Measurements from ENCODE around the gene ZNF682. TPM values are rescaled to one million over a fixed set of nuclear protein-coding genes. Genes with fewer than 3 reads are reported as not detected.

Gene ZNF682
- total and polyA plus RNA-seq, 2 of the 13 experiments (the other 11 are each of a cell fraction or from before 2014, with no cell fraction given), result 2.0 to 7.2 TPM

DNA sequence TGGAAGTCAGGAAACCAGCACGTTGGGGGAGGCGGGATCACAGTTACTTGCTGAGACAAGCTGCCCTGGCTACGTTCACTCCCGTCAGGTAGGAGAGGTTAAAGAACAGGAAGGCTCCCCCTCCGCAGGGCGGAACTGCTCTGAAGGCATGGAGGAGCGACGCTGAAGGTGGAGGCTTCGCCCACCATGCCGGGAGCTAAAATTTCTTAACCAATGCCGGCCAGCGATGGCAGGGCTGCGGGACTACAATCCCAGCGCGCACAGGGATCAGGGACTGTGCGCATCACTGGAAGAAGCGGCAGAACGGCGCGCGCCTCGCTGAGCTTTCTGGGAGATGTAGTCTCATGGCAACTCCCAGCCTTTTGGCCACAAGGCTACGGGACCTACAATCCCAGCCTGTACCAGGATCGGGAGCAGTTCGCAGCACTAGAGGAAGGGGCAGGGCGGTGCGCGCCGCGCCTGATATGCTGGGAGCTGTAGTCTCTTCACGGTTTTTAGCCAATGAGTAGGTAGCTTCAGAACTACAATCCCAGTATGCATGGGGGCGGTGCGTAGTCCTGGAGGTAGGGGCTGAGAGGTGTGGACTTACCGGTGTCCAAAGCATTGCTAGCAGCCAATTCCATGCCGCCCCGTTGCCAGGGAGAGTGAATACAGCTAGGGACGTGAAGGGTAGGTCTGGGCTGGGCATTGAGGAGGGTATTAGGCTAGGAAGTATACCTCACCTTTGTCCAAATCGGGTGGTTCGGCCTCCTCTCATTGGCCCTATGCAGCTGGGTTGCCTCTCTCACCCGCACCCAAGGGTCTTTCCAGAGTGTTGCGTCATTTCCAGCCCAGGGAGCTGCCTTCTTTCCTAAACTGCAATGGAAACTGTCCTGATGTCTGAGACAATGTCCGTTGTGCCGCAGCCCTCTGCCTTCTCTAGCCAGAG lies 12.8 kb upstream of the ZNF682 start (continued):
- TF ChIP-seq, protein P1, sequence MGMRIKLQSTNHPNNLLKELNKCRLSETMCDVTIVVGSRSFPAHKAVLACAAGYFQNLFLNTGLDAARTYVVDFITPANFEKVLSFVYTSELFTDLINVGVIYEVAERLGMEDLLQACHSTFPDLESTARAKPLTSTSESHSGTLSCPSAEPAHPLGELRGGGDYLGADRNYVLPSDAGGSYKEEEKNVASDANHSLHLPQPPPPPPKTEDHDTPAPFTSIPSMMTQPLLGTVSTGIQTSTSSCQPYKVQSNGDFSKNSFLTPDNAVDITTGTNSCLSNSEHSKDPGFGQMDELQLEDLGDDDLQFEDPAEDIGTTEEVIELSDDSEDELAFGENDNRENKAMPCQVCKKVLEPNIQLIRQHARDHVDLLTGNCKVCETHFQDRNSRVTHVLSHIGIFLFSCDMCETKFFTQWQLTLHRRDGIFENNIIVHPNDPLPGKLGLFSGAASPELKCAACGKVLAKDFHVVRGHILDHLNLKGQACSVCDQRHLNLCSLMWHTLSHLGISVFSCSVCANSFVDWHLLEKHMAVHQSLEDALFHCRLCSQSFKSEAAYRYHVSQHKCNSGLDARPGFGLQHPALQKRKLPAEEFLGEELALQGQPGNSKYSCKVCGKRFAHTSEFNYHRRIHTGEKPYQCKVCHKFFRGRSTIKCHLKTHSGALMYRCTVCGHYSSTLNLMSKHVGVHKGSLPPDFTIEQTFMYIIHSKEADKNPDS (CRISPR knock-in tag; IDR thresholded peaks at IDR 0.05), result no peak
- TF ChIP-seq ZNF510 (CRISPR knock-in tag; IDR thresholded peaks at IDR 0.05; ENCODE audit: low read depth) (no peak), GTF3A (CRISPR knock-in tag; conservative IDR thresholded peaks at IDR 0.05) (no peak), NFKBIZ (CRISPR knock-in tag; IDR thresholded peaks at IDR 0.05) (no peak), ZNF138 (CRISPR knock-in tag; IDR thresholded peaks at IDR 0.05; ENCODE audit: low read depth) (no peak), MIXL1 (CRISPR knock-in tag; IDR thresholded peaks at IDR 0.05) (no peak), GATA4 (IDR thresholded peaks at IDR 0.05; ENCODE audit: borderline replicate concordance, low read depth) (no peak), TRIM24 (CRISPR knock-in tag; IDR thresholded peaks at IDR 0.05) (no peak), ZNF687 (CRISPR knock-in tag; IDR thresholded peaks at IDR 0.05) (peak; percentile 59), ZNF891 (CRISPR knock-in tag; IDR thresholded peaks at IDR 0.05) (no peak), SP5 (CRISPR knock-in tag; IDR thresholded peaks at IDR 0.05; ENCODE audit: borderline replicate concordance, low read depth) (no peak), ZSCAN21 (CRISPR knock-in tag; IDR thresholded peaks at IDR 0.05; ENCODE audit: borderline replicate concordance) (no peak), ZNF839 (CRISPR knock-in tag; IDR thresholded peaks at IDR 0.05; ENCODE audit: borderline replicate concordance) (no peak), ZNF335 (CRISPR knock-in tag; IDR thresholded peaks at IDR 0.05) (no peak), ZBTB38 (CRISPR knock-in tag; IDR thresholded peaks at IDR 0.05) (no peak), AGO1 (IDR thresholded peaks at IDR 0.05; ENCODE audit: low read depth, low read length, poor library complexity, severe bottlenecking) (no peak)
- TF ChIP-seq, protein P2, sequence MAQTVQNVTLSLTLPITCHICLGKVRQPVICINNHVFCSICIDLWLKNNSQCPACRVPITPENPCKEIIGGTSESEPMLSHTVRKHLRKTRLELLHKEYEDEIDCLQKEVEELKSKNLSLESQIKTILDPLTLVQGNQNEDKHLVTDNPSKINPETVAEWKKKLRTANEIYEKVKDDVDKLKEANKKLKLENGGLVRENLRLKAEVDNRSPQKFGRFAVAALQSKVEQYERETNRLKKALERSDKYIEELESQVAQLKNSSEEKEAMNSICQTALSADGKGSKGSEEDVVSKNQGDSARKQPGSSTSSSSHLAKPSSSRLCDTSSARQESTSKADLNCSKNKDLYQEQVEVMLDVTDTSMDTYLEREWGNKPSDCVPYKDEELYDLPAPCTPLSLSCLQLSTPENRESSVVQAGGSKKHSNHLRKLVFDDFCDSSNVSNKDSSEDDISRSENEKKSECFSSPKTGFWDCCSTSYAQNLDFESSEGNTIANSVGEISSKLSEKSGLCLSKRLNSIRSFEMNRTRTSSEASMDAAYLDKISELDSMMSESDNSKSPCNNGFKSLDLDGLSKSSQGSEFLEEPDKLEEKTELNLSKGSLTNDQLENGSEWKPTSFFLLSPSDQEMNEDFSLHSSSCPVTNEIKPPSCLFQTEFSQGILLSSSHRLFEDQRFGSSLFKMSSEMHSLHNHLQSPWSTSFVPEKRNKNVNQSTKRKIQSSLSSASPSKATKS (CRISPR knock-in tag; IDR thresholded peaks at IDR 0.05), result no peak
- TF ChIP-seq, protein P3, sequence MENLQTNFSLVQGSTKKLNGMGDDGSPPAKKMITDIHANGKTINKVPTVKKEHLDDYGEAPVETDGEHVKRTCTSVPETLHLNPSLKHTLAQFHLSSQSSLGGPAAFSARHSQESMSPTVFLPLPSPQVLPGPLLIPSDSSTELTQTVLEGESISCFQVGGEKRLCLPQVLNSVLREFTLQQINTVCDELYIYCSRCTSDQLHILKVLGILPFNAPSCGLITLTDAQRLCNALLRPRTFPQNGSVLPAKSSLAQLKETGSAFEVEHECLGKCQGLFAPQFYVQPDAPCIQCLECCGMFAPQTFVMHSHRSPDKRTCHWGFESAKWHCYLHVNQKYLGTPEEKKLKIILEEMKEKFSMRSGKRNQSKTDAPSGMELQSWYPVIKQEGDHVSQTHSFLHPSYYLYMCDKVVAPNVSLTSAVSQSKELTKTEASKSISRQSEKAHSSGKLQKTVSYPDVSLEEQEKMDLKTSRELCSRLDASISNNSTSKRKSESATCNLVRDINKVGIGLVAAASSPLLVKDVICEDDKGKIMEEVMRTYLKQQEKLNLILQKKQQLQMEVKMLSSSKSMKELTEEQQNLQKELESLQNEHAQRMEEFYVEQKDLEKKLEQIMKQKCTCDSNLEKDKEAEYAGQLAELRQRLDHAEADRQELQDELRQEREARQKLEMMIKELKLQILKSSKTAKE (CRISPR knock-in tag; IDR thresholded peaks at IDR 0.05; ENCODE audit: borderline replicate concordance), result no peak

Measured in HepG2 (cell line).